Fibroblast of skin of left quadriceps (primary cell): Measurements from ENCODE around the gene EXOC7.

Source experiments
- DNase-seq, 2 experiments: peaks; one replicate each; pipeline ENCODE4 v3.0.0-alpha.2; 2013; ENCODE audit warnings: low read depth in 2 of 2

Gene EXOC7

GRCh38 chr17:76138234-76138895, 34.8 kb upstream of the EXOC7 start:
- DNase-seq: no peak

- no peak for DNase-seq
Observed at GRCh38 chr17:76137351-76138233, 34.0 kb upstream of the EXOC7 start.

- no peak for DNase-seq
Observed at GRCh38 chr17:76137001-76137350, 33.4 kb upstream of the EXOC7 start.

DNA sequence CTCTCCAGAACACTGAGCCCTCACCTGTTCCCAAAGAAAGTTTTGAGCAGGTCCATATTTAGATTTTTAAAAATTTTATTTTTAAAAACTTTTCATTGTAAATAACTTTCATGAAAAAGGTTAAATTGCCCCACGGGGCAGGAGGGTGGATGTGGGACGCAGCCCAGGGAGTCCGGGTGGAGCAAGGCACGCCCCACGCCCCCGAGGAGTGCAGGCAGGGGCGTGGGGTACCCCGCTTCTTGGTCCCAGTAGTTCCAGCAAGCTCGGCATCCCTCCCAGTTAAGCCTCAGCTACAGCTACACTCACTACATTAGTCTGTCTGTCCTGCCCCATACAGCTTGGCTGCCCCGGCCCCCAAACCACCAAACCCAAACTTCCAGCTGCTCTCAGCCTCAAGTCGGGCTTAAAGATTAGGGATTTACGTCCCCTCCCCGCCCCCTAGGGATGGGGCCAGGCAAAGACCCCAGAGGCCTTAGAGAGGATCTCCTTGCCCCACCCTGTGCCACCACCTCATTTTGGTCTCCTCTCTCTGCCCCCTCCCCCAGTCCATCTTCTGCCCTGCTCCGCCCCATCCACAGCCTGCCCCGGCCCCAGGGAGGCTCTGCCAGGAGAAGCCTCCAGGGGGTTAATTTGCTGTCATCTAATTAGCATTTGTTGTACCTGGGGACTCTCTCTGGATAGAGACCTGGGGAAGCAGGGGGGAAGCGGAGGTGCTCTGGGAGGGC, 32.9 kb upstream of the EXOC7 start:
- no peak for DNase-seq

GRCh38 chr17:76135810-76136188, 32.2 kb upstream of the EXOC7 start:
- no peak for DNase-seq

GRCh38 chr17:76134911-76135809, 31.6 kb upstream of the EXOC7 start:
- no peak for DNase-seq

DNA sequence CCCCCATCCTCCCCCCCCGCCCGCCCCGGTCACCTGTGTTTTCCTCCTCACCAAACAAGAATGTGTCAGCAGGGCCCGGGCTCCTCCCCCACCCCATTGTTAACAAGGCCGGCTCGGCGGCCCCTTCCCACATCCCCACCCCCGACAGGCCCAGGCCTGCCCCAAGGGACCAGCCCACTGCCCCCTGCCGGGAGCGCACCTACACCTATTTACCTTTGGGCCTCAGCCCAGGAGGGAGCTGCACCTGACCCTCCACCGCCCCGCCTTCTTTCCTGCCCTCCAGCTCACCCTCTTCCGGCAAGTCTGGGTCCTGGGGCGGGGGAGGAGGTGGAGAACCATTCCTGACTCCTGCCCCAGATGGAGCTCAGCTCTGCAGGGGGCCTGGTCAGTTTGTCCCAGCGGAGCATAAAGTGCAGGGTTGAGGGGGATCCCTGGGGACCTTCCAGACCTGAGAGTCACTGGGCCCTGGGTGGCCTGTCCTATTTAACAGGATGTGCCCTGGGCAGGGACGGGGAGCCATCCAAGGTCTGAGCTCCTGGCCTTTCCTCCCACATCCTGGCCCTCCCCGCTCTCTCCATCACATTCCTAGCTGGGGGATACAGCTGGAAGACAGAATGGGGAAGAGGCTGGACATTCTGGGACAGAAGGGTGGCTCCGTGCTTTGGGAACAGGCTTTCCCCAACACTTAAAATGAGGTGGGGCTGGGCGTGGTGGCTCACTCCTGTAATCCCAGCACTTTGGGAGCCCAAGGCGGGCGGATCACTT, 29.2 kb upstream of the EXOC7 start:
- no peak for DNase-seq

DNA sequence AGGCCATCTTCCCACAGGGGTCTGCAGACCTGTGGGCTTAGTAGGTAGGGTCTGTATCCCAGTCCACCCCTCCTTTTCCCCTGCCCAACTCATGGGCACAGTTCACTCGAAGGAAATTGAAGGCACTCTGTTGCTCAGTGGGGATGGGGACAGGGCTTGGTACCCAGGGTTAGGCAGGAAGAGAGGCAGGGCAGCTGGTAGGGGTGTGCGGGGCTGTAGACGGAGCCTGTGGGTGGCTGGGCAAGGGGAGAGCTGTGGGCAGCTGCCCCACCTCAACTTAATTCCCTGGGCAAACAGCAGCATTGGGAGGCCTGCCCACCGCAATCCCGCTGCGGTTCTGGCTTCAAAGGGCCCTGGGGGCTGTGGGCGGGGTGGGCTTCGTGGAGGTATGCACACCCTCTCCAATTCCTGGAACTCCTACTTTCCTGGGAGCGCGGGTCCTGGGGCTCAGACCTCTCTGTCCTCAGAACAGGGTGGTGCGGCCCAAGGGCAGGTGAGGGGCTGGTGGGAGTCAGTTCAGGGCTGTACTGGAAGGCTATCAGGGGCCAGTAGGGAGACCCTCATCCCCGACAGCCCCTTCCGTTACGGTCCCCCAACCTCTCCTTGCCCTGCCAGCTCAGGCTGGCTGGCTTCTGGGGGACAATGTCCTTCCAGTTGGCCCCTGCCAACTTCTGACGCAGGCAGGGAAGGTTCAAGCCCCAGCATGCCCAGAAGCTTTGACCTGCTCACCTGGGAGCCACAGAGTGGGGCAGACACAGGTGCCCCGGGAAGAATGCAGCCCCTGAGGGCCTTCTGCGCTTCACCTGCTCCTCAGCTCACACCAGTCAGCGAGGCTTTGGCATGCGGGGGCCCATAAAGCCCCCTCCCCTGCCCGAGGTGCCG, 28.3 kb upstream of the EXOC7 start:
- no peak for DNase-seq

GRCh38 chr17:76131051-76131691, 27.6 kb upstream of the EXOC7 start:
- DNase-seq: no peak

DNA sequence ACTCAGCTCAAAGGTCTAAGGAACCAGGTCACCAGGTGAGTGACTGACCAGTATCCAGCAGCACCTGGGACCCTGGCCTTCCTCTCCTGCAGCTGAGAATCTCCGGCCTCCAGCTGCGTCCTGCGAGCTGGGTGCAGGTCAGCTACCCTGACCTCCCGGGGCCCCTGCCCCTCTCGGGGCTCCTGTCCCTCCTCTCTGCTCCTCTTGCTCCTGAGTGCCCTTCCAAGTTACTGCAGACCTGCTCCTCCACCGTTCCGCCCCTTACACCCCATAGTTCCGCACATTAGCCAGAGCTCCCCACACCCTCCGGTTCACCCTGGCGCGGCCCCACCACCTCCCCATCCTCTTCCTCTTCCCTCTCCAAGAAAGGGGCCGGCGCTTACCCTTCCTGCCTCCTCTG, 26.9 kb upstream of the EXOC7 start:
- DNase-seq: no peak

DNA sequence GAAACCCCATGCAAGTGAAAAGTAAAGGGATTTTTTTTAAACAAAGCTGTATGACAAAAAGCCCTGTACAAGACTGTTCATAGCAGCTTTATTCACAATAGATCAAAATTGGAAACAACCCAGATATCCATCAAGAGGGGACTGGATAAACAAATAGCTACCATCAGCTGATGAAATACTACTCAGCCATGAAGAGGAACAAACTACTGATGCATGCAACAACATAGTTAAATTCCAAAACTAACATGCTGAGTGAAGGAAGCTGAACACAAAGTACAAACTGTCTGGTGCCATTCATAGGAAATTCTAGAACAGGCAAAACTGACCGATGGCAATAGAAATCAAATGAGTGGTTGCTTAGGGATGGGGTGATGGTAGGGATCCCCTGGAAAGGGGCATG, 22.3 kb upstream of the EXOC7 start:
- no peak for DNase-seq

DNA sequence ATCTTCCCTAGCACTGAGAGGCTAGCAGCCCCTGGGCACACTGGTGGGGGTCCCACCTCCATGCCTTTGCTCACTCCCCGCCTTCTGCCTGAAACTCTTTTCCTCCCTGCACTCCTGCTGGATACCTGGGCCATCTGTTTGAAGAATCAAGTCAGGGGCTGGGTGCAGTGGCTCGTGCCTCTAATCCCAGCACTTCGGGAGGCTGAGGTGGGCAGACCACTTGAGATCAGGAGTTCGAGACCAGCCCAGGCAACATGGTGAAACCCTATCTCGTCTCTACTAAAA, 21.7 kb upstream of the EXOC7 start:
- DNase-seq: no peak

DNA sequence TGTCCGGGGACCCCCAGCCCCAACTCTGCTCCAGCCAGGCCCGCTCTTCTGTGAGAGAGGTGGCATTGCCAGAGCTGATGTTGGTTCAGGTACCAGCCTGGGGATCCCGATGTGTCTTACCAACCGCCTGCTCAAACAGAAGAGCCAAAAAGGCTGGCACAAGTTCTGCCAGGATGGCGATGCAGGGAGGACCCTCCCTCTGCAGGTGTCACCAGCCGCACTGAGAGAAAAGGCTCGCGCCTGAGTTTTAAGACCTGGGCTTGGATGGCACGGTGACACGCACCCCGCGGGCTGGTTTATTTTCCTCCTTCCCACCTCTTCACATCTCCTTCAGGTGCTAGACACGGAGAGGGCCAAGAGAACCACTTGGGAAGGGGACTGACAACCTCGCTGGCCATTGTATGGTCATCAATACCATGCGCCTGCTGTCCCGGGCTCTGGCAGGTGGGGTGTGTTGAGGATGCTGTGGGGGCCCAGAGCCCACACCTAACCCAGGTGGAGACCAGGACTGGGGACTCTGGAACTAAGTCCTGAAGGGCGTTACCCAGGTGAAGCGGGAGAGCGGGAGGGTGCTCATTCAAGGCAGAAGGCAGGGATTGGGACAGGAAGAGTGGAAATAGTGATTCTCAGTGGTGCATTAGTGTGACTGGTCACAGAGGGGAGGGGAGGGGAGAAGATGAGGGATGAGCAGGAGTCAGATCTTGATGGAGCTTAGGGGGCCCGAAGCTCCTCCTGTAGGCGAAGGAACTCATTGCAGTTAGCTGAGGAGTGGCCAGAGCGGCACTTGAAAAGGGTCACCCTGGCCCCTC, 21.2 kb upstream of the EXOC7 start:
- DNase-seq: no peak

DNA sequence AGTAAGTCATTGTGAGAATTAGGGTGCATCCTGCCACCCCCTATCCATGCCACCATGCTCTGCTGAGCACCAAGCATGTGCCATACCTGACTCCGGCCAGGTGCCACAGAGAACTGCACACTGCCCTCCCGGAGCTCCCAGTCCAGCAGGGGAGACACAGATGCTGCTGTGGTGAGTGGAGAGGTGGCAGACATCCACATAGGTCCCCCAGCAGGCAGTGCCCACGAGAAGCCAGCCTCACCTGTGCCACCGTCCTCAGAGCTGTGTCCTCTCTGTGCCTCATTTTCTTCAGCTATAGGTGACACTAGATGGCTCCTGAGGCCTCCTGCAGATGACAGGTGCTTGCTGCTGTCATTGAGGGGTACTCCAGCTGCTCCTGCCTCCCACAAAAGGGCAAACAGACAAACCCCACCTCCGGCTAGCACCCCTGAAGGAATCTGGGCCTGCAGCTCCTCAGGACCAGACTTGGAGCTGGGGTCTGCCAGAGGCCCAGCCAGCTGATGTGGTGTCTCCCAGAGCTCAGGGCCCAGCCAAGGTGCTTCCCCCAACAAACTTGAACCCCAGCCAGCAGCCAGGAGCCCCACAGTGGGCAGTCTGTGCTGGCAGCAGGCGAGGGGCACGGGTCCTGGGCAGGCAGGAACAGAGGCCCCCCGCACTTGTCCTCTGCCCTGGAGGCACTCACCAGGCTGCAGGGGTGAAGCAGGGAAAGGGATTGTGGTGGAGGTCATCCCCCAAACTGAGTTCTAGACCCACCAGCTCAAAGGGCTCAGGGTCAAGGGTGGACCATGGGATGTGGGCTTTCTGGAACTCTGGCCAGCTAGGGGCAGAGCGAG, 20.4 kb upstream of the EXOC7 start:
- DNase-seq: no peak

DNA sequence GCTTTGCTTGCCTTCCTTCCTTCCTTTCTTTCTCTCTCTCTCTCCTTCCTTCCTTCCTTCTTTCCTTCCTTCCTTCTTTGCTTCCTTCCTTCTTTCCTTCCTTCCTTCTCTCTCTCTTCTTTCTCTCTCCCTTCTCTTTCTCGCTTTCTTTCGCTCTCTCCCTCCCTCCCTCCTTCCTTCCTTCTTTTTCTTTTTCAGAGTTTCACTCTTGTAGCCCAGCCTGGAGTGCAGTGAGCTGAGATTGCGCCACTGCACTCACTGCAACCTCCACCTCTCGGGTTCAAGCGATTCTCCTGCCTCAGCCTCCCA, 19.6 kb upstream of the EXOC7 start:
- no peak for DNase-seq

DNA sequence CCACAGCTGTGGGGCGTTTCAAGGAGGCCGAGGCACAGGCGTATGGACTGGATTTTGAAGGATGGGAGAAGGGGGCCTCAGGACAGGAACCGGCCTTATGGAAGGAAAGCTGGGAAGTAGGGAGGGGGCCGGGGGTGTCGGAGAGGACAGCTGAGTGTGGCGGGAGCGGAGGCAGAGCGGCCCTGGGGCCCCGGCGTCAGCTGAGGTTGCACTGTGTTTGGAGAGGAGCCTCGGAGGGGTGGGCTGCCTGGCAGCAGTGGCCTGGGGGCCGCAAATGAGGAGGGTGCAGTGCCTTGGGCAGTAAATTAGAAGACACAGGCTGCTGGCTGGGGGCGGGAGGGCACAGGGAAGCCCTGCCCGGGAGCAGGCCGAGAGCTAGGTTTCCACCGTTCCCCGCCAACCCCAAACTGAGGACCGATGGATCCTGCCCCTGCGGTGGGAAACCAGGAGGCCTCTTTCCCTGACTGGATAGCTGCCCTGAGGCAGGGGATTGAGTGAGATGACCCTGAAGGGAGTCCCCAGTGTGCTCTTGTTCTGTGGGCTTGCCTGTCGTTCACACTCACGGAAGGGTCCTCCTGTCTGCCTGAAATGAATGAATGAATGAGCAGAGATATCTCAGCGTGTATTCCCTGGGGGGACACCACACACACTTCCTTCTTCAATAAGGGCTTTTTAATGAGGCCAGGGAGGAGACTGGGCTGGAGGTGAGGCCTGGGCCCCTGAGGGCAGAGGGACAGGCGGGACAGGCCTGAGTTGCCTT, 19.0 kb upstream of the EXOC7 start:
- DNase-seq: no peak

DNA sequence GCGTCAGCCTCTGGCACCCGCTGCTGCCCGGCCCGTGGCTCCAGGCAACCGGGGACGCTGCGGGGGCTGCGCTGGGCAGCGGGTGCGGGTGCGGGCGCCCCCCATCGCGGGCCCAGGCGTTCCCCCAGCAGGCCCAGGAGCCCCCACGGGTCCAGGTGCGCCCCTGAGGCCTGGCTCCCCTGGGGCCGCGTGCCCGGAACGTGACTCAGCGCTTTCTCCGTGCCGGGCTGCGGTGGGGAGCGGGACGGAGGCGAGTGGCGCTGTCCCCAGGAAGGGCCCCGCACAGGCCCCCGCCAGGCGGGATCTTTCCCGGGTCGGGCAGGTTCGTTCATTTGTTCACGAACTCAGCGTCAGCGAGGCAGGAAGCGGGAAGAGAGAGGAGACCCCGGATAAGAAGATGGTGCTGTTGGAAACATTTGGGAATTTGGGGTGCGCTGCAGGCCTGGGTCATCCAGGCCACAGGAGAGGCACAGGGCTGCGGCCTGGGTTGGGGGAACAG, 18.4 kb upstream of the EXOC7 start:
- DNase-seq: no peak
